NCI-H2081 treated with DMSO at 0.1 percent for 48 hours (cell line): Measurements from ENCODE around the gene MCTP1.
"Not testable (repeated sequence)": the region's sequence is repeated elsewhere in the genome, so short reads cannot be mapped to it uniquely, and the experiment has no call there.

ENCODE experiments used
- DNase-seq: peaks from one replicate; lab custom pipeline; 2025; lab: John Stamatoyannopoulos, UW

Gene MCTP1

GRCh38 chr5:94959279-94959678 is 325.6 kb downstream of the MCTP1 start:
- DNase-seq: not testable (repeated sequence)

- no peak for DNase-seq
These were observed 339.2 kb downstream of the MCTP1 start for GRCh38 chr5:94945656-94946055.

GRCh38 chr5:94944160-94944559 is 340.7 kb downstream of the MCTP1 start:
- no peak for DNase-seq

- DNase-seq: no peak
These were observed 343.7 kb downstream of the MCTP1 start for GRCh38 chr5:94941122-94941755.

GRCh38 chr5:94932259-94932658 is 352.6 kb downstream of the MCTP1 start:
- no peak for DNase-seq

GRCh38 chr5:94928891-94929290 is 356.0 kb downstream of the MCTP1 start:
- no peak for DNase-seq

DNA sequence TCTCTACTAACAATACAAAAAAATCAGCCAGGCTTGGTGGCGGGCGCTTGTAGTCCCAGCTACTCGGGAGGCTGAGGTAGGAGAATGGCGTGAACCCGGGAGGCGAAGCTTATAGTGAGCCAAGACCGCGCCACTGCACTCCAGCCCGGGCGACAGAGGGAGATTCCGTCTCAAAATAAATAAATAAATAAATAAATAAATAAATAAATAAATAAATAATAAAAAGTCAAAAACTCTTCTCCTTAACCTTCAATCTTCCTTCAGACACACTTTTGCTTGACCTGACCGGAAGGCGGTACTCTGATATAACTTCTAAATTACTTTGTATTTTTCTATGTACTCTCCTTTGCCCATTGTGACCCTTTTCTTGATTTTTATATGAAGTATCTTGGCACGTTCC is 364.3 kb downstream of the MCTP1 start:
- DNase-seq: no peak

- DNase-seq: no peak
These were observed 368.3 kb downstream of the MCTP1 start for GRCh38 chr5:94916619-94917018.

DNA sequence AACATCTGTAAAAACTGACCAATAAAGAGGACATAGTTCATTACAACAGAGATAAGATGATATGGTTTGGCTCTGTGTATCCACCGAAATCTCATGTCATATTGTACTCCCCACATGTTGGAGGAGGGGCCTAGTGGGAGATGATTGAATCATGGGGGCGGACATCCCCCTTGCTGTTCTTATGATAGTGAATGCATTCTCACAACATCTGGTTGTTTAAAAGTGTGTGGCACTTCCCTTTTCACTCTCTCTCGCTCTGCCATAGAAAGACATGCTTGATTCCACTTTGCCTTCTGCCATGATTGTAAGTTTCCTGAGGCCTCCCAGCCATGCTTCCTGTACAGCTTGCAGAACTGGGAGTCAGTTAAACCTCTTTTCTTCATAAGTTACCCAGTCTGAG is 373.6 kb downstream of the MCTP1 start:
- no peak for DNase-seq

DNA sequence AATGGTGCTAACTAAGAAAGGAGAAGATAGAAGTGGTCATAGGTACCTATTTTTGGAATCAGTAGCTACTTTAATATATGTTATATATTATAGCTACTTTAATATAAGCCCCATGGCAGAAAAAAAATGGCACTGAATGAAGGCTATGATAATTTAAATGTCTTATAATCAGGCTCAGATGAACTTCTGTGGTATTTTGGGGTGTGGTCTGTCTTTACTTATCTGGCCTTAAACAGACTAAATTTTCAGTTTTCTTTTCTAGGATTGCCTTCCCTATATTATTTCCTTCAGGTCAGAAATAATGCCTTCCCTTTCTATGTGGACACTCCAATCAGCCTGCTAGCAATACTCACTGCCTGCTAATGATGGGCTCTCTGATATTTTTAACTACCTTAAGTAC is 374.2 kb downstream of the MCTP1 start:
- DNase-seq: no peak

- no peak for DNase-seq
These were observed 375.9 kb downstream of the MCTP1 start for GRCh38 chr5:94908889-94909480.

DNA sequence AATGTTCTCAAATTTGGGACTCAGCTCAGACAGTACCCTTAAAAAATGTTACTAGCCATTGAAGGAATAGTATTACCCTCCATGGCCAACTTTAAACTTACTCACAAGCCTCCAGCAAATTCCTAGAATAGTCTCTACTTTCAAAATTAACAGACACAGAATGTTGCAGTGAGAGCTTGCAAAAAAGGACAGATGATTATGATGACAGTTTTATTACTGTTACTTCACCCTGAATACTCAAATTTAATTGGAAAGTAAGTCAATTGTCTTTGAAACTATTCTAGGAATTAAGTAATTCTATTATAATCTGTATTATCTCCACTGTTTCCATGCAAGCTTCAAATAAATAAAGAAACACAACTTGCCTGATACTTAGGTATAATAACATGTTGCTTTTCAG is 378.1 kb downstream of the MCTP1 start:
- DNase-seq: no peak

- no peak for DNase-seq
These were observed 381.2 kb downstream of the MCTP1 start for GRCh38 chr5:94903726-94904125.

DNA sequence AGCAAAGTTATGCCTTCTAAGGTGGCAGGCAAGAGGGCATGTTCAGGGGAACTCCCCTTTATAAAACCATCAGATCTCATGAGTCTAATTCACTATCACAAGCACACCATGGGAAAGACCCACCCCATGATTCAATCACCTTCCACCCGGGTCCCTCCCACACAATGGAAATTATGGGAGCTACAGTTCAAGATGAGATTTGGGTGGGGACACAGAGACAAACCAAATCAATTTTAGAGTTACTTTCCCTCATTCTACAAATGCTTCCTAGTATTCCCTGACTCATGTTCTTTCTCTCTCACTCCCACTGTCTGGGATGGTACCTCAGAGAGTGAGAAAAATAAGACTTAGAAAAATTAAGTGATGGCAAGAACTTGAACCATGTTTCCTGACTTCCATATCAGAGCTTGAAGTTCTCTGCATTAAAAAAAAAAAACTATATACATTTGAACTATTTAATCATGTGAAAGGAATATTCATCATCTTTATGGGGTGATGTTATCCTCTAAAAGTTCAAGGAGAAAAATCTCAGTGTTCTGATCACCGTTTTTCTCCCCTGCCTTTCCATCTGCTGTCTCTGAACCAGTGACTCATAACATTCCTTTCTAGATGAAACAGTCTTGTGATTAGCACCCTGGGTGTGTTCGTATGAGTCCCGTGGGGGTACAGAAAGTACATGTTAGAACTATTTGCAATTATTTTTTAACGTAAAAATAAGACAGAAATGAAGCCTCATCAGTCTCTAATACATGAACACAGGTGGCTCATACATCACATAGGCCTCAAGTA is 383.5 kb downstream of the MCTP1 start:
- no peak for DNase-seq

- DNase-seq: no peak
These were observed 384.8 kb downstream of the MCTP1 start for GRCh38 chr5:94900006-94900505.

DNA sequence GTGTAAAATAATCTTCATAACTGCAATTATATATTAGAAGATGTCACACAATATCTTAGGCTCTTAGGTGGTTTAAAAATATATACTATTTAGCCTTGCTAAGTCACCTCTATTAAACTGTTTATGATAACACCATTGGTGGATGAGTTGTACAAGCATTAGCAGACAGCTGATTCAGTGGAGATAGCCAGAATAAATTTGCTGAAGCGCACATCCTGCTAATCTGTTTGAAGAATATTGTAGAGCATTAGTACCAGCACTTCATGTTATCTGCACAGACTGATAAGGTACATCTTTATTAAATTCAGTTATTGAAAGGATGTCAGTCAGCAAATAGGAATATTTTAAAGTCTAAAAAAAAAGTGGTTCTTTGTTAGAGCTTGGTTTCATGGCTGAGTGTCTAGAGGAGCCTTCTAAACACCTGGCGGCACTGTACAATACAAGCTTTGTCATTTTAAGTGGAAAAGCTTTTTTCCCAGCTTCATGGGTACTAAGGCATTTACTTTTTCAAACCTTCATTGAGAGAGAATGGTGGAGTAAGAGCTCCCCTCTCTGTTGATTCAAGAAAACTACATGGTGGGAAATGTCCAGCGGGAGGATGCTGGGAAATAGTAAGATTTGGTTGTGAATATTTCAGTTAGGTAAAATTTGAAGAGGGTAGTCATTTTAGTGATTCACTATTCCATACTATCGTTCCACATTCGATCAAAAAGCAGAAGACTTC is 391.3 kb downstream of the MCTP1 start:
- no peak for DNase-seq

- no peak for DNase-seq
These were observed 392.9 kb downstream of the MCTP1 start for GRCh38 chr5:94891972-94892371.

DNA sequence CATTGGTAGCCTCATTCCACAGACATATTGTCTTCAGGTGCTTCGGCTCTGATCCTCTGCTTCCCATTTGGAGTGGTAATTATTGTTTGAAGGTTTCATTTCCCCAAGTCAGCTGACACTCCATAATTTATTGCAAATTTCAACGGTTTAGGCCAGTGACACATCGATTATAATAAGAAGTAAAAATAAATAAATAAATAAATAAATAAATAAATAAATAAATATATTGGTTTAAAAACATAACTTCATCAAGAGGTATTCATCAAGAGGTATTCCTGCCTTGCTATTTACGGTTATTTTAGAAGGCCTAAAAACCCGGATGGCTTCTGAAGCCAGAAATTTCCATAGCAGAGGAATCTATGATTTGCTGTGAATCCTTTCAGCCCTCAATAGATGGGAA is 393.3 kb downstream of the MCTP1 start:
- DNase-seq: no peak

- no peak for DNase-seq
These were observed 394.0 kb downstream of the MCTP1 start for GRCh38 chr5:94890907-94891306.

DNA sequence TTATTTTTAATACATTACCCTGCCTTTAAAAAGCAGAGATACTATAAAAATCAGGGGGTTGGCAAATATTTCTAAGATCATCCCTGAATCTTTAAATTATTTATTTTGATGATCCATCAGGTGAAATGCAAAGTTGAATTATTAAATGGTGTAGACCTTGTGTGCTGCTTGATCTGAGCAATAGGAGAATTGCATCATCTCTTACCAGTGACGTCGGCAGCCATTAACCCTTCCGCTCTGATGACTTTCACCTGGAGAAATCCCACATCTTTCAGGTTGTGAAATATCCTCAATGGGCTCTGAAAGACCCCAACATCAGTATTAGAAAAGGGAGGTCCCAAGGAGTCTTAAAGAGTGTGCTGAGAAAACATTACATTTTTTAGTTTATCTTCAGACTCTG is 396.2 kb downstream of the MCTP1 start:
- no peak for DNase-seq

DNA sequence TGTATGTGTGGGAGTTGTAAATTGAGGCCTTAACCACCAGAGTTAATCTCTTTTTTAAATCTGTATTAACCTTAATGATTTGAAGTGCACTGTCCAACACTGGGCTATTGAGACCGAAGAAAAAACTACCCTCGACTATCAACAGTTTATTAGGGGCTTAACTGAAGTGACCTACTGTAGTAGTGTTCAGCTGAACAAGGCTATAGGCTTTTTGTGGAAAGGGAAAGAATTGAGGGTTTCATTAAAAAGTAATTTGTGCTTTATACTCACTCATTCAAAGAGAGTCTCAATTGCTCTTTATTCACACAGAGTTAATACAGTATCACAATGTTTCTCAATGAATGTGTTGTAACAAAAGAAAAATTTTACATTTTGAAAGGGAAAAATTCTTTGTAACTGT is 399.0 kb downstream of the MCTP1 start:
- no peak for DNase-seq

DNA sequence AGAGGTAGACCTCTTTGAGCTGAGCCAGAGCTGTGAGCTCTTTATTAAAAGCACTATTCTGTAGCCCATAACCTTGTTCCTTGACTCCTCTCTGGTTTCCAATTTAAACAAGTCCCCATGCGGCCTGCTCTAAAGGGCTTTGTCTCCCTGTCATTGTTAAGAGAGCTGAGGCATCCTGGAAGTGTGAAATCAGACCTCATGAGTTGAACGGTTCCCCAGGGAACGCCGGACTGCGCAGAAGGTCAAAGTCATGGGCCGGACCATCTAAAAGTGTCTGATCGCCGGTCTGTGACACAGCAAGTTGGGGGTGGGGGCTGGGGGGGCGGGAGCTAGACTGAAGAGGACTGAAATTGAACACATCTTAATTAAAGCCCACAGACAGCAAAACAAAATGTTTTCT is 400.6 kb downstream of the MCTP1 start:
- no peak for DNase-seq

DNA sequence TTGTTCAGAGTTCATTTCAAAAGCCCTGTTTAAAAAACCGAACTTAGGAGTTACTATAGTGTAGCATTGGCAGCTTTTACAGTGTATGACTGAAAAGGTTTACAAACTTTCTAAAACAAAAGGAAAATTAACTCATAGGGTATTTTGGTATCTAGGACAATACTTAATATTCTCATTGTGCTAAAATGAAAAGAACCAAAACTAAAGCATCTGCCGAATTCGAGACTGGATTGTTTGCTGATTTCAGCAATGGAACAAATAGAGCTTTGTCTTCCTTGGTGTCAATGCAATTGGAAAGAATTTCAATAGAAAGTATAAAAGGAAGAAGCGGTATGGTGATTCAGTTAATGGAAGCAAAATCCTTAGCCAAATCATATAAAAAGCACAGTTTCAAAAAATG is 412.4 kb downstream of the MCTP1 start:
- no peak for DNase-seq
